HG02642 (cell line): ENCODE data around the gene MAPK1.
A peak's percentile ranks its signal among the peaks of the same experiment; 100 is the strongest.
"Not testable (repeated sequence)": the region's sequence is repeated elsewhere in the genome, so short reads cannot be mapped to it uniquely, and the experiment has no call there.

Experiments used
- ATAC-seq: cut with Tn5 transposase; IDR thresholded peaks from one replicate; pipeline ENCODE4 v1.9.1; 2021; ENCODE audit warnings: mild to moderate bottlenecking; ENCODE audit not compliant: unreplicated experiment, poor library complexity

The MAPK1 gene

DNA sequence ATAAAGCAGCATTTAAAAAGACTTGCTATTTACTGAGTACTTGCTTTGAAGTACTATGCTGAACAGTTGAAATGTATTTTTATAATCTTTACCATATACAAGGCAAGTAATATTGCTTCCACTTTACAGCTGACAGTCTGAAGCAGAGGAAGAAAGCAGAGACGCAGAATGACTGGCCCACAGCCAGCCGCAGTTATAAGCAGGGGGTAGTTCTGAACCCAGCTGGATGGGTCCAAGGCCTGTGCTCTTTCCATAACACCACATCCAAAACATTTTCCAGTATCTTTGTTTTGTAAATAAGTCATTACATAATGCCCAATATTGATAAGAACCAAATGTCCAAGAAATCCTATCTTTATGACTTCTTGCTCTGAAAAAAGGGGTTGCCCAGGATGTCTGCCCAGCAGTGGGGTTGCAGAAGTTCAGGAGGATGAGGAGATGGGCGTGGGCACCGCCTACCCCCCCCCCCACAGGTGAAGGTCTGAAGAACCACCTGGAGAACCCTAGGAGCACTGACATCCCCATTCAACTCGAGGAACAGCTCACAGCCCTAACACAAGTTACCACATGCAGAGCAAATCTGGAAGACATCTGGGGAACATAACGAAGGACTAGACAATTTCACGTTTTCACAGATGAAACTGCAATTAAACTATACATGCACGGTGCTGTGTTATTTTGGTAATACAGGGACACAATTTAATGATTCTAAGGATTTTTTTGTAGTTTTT is 107.6 kb downstream of the MAPK1 start:
- no peak for ATAC-seq

DNA sequence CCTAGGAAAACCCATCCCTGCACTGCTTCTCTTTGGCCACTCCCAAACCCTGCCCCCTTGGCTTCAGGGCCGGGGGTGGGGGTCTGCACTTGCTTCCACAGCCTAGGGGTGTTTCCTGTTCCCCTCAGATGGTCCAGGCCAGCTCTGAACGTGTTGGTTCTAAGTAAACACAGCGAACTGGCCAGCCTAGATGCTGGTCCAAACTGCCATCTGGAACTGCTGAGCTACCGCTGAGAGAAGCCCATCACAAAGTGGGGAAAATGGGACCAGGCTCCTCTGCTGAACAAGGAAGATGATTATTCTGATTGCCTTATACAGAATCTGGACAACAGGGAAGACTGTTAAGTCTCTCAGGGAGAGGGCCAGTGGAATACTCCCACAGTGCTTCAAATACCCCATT is 108.4 kb downstream of the MAPK1 start:
- ATAC-seq: no peak

DNA sequence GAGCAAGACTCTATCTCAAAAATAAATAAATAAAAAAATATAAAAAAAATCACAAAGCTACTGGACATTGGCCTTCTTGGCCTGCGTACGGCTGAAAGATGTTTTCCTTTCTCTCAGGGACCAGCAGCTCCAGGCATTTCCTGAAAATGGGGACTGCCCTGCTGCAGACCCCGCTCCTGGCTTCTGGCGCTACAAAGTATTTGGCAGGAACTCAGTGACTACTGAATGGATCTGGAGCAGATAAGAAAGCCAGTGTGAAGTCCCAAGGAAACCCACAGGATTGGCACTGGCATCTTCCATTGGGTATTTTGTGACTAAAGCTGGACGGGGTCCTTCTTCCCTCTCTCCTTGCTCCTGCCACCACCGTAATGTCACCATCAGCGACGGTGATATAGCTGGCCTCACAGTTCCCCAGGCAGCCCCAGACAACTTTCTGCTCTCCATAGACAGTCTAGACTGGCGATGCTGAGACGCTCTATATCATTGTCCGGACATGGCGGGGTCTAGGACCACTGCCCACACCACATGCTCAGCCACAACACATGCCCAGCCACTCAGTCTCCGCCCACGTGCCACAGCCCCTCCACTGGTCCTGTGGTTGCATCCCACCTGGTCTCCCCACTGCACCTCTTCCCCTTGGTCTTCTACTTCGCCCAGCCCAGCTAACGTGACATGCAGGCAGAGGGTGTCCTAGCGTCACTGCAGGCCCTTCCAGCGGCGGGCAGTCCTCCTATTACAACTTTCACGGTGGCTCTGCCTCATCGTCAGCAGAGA is 109.2 kb downstream of the MAPK1 start:
- no peak for ATAC-seq

DNA sequence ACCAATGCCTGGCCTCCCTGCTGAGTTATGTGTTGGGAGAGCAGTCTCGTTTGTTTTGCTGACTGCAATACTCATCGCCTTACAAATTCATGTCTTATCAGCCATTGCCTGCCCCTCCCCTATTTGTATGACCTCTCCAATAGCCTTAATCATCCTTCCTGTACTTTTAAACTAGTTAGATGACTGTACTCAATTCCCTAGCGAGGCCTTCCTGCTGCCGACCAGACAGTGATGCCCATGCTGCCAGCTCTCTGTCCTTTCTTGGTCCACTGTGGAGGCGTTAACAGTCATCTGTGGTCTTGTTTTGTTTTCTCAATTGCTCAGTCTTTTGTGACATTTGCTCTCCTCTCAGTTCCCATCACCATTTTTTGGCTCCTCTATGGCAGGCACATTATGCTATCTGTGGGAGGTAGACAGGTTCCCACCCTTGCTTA is 111.6 kb downstream of the MAPK1 start:
- no peak for ATAC-seq

DNA sequence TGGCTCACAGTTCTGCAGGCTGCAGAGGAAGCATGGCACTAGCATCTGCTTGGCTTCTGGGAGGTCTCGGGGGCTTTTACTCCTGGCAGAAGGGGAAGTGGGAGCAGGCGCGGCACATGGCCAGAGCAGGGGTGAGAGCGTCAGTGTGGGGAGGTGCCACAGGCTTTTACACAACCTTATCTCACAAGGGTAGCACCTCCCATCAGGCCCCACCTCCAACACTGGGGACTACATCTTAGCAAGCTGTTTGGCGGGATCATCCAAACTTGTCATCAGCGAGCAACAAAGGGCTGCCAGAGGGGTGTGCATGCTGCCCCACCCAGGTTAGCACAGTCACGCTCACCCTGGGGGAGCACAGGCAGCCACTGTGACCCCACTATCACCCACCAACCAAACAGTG is 112.9 kb downstream of the MAPK1 start:
- ATAC-seq: no peak

DNA sequence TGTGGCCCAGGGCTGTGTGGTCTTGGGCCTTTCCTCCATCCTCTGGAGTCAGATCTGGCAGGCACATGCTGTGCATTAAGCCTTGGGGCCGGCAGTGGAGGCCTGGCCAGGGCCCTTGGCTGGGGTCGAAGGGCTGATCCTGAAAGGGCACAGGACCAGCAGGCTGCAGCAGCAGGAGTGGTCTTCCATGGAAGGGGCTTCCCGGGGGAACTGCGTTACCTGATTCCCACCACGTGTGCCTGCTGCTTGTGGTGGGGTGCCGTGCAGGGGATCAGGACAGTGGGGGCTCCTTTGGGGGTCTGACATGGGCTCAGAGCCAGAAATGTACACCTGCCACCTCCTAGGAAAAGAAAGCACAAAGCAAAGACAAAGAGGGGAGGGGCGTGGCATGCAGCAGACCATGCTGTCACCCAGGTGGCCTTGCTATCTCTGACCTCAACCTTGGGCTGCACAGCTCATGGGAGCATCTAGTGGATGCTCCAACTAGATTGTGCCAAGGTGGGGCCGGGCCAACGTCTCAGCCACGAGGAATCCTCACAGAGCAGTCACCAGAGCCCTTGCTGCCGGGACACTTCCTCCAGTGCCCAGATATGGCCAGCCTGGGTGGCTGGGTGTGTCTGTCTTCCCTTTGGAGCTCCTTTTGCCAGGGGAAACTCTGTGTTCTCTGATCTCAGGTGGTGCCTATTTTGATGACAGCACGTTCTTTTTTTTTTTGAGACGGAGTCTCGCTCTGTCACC is 113.9 kb downstream of the MAPK1 start:
- no peak for ATAC-seq

DNA sequence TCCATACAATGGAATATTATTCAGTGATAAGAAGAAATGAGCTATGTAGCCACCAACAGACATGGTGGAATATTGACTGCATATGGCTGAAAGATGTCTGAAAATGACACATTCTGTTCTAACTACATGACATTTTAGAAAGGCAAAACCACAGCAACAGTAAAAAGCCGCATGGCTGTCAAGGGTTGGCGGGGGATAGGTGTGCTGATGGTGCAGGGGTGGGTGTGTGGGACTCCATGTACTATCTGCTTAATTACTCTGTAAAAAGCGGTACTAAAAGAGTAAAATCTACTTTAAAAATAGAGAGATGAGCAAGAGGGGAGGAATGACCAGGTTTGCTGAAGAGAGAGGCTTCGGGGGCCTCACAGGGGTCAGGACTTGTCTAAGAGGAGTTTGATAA is 115.2 kb downstream of the MAPK1 start:
- ATAC-seq: no peak

DNA sequence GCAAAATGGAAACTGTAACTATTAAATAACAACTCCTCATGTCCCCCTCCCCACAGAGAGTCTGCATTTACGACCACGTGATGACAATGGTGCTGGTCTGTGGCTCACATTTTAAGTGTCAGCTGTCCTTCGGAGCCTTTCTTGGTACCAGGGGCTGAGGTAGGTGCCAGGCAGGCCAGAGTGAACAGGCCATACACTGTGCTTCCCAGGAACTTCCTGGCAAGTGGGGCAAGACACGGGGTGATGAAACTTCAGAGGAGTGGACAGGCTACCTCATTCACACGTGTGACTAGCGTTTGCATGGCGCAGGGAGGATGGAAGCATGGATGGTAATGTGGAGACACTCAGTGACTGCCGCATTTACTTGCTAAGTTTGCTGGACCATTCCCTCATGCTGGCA is 121.5 kb downstream of the MAPK1 start:
- ATAC-seq: no peak

DNA sequence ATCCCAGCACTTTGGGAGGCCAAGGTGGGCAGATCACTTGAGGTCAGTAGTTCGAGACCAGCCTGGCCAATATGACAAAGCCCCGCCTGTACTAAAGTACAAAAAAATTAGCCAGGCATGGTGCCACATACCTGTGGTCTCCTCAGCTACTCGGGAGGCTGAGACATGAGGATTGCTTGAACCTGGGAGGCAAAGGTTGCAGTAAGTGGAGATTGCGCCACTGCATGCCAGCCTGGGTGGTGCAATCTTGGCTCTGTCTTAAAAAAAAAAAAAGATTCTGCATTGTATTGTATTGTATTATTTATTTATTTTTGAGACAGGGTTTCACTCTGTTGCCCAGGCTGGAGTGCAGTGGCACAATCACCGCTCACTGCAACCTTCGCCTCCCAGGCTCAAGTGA is 122.5 kb downstream of the MAPK1 start:
- not testable (repeated sequence) for ATAC-seq

DNA sequence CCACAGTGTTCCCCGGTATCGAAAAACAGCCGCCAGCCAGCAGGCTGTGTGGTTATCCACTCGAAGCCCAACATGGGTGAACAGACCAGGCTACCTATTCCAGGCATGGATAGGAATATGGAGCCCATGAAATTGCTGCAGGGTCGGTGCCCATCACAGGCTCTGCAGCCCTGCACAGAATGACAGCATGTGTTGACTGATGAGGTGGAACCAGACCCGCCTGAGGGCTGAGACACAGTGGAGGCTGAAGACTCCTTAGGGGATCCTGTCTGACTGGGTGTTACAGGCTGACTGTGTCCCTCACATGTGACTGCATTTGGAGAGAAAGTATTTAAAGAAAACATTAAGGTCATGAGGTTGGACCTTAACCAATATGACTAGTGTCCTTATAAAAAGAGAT is 125.7 kb downstream of the MAPK1 start:
- ATAC-seq: no peak

DNA sequence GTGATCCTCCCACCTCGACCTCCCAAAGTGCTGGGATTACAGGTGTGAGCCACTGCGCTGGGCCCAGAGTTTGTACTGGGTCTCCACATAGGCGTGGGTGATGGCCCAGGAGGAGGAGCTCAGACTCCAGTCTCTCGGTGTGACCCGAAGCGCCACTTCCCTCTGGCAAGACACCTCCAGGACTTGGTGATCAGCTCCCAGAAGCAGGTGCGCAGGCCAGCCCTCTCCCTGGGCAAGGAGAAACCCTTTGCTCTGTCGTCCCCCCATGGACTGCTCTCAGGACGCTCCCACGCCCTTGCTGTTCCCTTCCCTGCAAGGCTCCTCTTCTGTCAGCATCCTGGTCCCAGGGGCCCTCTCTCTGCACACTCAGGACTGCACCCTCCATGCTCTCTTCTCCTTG is 126.4 kb downstream of the MAPK1 start:
- ATAC-seq: no peak

DNA sequence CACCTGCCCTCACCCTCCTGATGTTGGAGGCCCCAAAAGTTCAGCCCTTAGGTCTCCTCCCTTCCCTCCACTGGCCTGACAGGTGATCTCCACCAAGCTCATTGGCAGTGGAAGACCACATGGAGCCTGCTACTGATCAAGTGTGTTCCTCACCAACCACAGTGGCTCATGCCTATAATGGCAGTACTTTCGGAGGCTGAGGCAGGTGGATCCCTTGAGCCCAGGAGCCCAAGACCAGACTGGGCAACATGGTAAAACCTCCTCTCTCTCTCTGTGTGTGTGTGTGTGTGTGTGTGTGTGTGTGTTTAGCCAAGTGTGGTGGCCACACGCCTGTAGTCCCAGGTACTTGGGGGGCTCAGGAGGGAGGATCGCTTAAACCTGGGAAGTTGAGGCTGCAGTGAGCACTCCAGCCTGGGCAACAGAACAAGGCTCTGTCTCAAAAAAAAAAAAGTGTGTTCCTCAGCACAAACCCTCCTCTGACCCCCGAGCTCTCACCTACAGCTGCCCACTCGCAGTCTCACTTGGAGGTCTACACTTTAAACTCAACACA is 127.5 kb downstream of the MAPK1 start:
- no peak for ATAC-seq

DNA sequence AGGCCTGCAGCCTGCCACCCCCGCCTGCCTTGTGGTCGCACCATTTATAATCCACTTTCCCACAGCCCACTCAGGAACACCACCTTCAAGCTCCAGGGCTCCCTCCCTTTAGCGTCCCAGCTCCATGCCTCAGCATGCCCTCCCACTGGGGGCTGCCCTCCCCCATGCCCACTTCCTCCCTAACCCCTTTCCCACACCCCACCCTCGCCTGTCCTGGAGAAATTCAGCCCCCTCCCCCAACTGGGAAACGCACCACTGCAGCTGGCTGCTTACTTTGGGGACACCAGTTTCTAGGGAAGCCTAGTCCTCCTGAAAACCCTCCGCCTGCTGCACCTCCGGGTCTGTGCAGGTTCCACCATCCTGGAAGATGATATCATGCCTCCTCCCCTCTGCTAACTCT is 128.5 kb downstream of the MAPK1 start:
- ATAC-seq: no peak

DNA sequence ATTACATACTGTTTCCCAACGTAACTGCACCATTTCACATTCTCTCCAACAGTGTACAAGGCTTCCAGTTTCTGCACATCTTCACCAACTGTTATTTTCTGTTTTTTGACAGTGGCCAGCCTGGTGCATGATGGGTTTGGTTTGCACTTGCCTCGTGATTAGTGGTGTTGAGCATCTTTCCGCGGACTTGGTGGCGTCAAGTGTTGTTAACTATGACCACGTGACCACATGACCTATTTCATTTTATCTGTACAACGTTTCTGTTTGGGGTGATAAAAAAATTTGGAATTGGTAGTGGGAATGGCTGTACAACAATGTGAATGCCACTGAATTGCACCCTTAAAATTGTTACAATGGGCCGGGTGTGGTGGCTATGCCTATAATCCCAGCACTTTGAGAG is 129.4 kb downstream of the MAPK1 start:
- no peak for ATAC-seq

DNA sequence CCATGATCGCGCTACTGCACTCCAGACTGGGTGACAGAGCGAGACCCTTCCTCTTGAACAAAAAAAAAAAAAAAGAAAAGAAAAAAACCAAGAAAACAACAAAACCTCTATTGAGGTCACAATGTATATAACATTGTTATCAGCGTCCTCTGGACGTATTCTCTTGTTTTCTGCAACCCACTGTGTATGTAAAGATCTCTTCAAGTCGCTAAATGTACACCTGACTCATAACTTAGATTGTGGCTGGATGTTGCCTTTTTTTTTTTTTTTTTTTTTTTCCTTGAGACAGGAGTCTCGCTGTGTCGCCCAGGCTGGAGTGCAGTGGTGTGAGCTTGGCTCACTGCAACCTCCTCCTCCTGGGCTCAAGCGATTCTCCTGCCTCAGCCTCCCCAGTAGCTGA is 130.5 kb downstream of the MAPK1 start:
- no peak for ATAC-seq

DNA sequence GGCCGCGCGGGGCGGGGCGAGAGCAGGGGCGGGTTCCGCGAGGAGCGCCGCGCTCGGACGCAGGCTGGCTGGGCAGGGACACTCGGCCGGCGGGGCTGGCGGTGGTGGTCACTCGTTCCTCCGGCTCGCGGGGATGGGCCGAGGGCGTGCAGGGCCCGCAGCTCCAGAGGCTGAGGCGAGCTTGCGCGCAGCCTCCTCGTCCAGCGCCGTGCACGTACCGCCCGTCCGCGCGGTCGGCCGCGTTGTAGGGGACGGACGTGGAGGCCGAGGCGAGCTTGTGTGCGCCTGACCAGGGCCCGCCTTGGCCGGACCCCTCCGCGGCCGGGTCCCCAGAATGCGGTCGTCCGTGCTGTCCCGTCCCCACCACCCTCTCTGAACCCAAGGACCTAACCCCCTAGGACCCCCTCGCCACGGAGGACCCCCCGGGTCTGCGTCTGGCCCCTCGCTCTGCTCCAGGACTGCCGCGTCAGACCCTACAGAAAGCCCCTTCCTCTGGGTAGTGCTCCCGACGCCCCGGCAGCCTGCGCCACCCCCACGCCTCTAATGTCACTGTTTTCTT is 131.3 kb downstream of the MAPK1 start:
- ATAC-seq: no peak

DNA sequence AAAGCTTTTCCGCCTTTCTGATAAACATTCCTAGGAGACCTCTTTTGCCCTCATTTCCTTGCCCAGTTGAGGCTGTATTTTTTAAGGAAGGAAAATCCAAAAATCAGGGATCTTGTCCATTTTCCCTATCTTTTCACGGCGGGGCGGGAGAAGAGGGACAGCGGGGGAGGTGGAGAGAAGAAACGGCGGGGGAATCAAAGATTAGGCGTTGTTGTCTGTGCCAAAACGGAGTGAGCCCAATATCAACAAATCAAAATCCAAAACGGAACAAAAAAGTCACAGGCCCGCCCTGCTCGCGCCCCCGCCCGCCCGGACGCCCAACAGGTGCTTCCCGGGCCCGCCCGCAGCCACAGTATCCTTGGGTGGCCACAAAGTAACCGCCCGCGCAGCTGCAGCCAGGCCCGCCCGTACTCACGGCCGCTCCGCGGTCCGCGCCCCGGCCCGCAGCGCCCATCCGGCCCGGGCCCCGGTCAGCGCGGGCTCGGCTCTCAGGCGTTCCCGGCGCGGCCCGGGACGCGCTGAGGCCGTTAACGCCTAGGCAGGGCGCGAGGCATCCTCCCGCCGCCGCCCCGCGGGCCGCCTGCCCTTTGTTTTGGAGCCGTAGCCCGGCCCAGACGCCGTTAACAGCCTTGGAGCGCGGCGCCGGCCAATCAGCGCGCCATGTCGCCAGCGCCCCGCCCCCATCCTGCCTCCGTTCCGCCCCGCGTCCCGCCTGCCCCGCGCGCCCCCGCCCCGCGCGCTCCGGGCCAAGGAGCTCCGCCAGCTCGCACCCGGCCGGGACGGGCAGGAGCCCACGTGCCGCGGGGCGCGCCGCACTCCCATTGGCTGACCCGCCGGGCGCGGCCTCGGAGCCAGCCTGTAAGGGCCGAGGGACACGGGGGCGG is 132.0 kb downstream of the MAPK1 start, which contains the start of gene YPEL1:
TSS of gene YPEL1 (minus strand) at position 595 of the 884 bp plus-strand sequence. CDS start 25,050 bp downstream, outside the sequence.
- ATAC-seq: peak; percentile 85

DNA sequence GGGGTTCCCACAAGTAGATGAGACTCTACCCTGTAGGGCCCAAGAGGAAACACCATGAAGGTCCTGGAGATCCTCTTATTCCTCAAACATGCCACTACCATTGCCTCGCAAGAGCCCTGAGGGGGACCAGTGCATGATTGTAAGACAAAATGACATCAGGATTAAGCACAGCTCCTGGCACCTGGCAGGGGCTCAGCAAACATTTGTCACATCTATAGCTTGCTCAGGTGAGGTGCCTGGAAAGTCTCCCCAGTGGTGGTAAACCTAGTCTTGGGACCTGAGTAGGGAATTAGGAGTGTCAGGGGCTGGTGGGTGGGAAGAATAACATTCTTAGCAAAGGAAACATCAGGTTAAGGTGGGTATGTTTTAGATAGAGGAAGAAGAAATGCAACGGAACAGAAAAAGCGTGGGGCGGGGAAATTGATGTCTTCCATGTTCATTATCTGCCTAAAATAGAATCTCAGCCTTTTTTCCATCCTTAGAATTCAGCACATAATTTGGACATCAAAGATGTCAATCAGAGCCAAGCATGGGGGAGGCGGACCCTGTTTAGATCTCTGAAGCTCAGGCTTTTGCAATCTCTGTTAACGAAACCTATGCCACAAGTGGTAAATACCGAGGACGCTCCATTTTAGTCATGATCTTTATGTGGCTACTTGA is 132.8 kb downstream of the MAPK1 start:
- ATAC-seq: no peak

DNA sequence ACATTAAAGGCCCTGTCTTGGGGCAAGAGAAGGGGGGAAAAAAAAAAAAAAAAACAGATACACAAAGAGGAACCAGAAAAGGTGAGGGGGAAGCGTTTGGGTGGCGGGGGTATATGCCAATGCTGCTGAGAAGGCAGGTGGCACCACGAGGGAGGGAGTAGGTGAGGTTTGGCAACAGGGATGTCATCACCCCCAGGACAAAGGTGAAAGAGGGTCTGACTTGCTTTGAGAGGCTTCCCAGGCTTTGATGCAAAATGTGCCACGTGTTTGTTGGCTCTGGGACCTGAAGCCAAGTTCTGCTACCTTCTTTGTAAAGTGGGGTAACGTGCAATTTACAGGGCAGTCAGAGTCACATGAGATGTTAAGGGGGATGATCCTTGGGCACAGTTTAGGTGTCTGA is 135.9 kb downstream of the MAPK1 start:
- no peak for ATAC-seq
